GM12878 (cell line): ENCODE measurements around the gene NAALADL2. TPM values are rescaled to one million over a fixed set of nuclear protein-coding genes. Genes with fewer than 3 reads are reported as not detected.

Source experiments
- ATAC-seq: fragments of 200-7000 bp; cut with Tn5 transposase; 3 replicates; pipeline ENCODE4 v1.9.1; 2020; ENCODE audit warnings: mild to moderate bottlenecking, moderate library complexity
- BruUV-seq: library from RNA; stranded (reverse); fragments of 400-500 nt; replicated peaks from 2 replicates; lab custom pipeline; 2021; lab: Mats Ljungman, UMichigan
- CTCF ChIA-PET: fragments of 300-600 bp; sonication (Branson Sonifier 250); formaldehyde crosslinking; extraction: SDS; loops from one replicate; lab custom pipeline; 2021; ENCODE audit warnings: inconsistent platforms; lab: Yijun Ruan, JAX
- POLR2A ChIA-PET: fragments of 350-600 bp; formaldehyde crosslinking; extraction: SDS; loops from one replicate; lab custom pipeline; 2021; ENCODE audit warnings: inconsistent platforms; lab: Charles Lee
- RAD21 ChIA-PET: fragments of 300-600 bp; sonication (Branson Sonifier 250); formaldehyde crosslinking; loops from one replicate; lab custom pipeline; 2023; ENCODE audit warnings: antibody characterized with exemption; ENCODE audit not compliant: unreplicated experiment; lab: Charles Lee
- SMC1A ChIA-PET: fragments of 300-600 bp; sonication (Branson Sonifier 250); formaldehyde crosslinking; loops from one replicate; lab custom pipeline; 2023; ENCODE audit not compliant: unreplicated experiment, uncharacterized antibody; lab: Charles Lee
- DNase-seq: peaks from one replicate; pipeline ENCODE4 v3.0.0-alpha.2; 2011; ENCODE audit warnings: low read depth, low spot score
- FAIRE-seq: peaks from 3 replicates; lab custom pipeline; 2011; peaks lifted over from hg19 to GRCh38; lab: Jason Lieb, UNC
- H2AFZ ChIP-seq: 2 replicates; pipeline ENCODE4 v1.6.0; 2011; ENCODE audit warnings: low read depth, low read length, control low read depth; ENCODE audit not compliant: control insufficient read depth
- H3K27ac ChIP-seq: 2 replicates; pipeline ENCODE4 v1.5.1; 2011; ENCODE audit warnings: control low read depth; ENCODE audit not compliant: control insufficient read depth, insufficient read depth
- H3K27me3 ChIP-seq, 2 experiments: replicated peaks in 1 of 2; 2 replicates each; pipeline versions ENCODE4 v1.6.0 to v1.6.1; 2011; ENCODE audit warnings: low read length in 1 of 2; ENCODE audit not compliant: control insufficient read depth in 2 of 2, insufficient read depth in 2 of 2
- H3K36me3 ChIP-seq, 2 experiments: 2 replicates each; pipeline ENCODE4 v1.5.1; 2011; ENCODE audit warnings: low read length in 1 of 2; ENCODE audit not compliant: control insufficient read depth in 2 of 2, insufficient read depth in 2 of 2
- H3K4me1 ChIP-seq: 2 replicates; pipeline ENCODE4 v1.6.1; 2011; ENCODE audit warnings: mild to moderate bottlenecking, low read length, moderate library complexity, mixed read lengths; ENCODE audit not compliant: control insufficient read depth, insufficient read depth
- H3K4me2 ChIP-seq: 2 replicates; pipeline ENCODE4 v1.6.0; 2011; ENCODE audit warnings: control low read depth; ENCODE audit not compliant: control insufficient read depth, insufficient read depth
- H3K4me3 ChIP-seq: fragments of 200-600 bp; sonication (generic); 2 replicates; pipeline ENCODE4 v1.5.1; 2016
- H3K79me2 ChIP-seq: 2 replicates; pipeline ENCODE4 v1.6.0; 2011; ENCODE audit warnings: low read length; ENCODE audit not compliant: control insufficient read depth, insufficient read depth
- H3K9ac ChIP-seq: 2 replicates; pipeline ENCODE4 v1.8.0; 2011; ENCODE audit warnings: low read length, control low read depth, mixed read lengths; ENCODE audit not compliant: control insufficient read depth, insufficient read depth
- H3K9me3 ChIP-seq: replicated peaks from 3 replicates; pipeline ENCODE4 v1.5.1; 2011; ENCODE audit warnings: mild to moderate bottlenecking, low read length; ENCODE audit not compliant: control insufficient read depth, insufficient read depth
- H4K20me1 ChIP-seq: 2 replicates; pipeline ENCODE4 v1.6.0; 2011; ENCODE audit not compliant: control insufficient read depth, insufficient read depth
- CBX5 ChIP-seq: sonication (generic); IDR thresholded peaks from 2 replicates; pipeline ENCODE4 v1.6.1; 2016; ENCODE audit warnings: low read depth, moderate library complexity, mild to moderate bottlenecking, inconsistent platforms
- GABPA ChIP-seq: IDR thresholded peaks from 2 replicates; pipeline ENCODE4 v1.6.1; 2014; ENCODE audit warnings: antibody characterized with exemption, low read depth, mild to moderate bottlenecking, inconsistent platforms
- IRF5 ChIP-seq: fragments of 450-650 bp; IDR thresholded peaks from 2 replicates; pipeline ENCODE4 v1.6.1; 2017; ENCODE audit warnings: borderline replicate concordance
- MTA3 ChIP-seq: IDR thresholded peaks from 2 replicates; pipeline ENCODE4 v1.6.1; 2012; ENCODE audit warnings: low read length, inconsistent platforms, borderline replicate concordance
- NFYB ChIP-seq: IDR thresholded peaks from 2 replicates; pipeline ENCODE4 v1.6.1; 2011; ENCODE audit warnings: low read depth, mild to moderate bottlenecking, low read length, improper control_type of control experiment, moderate library complexity; ENCODE audit not compliant: insufficient read depth
- NRF1 ChIP-seq: conservative IDR thresholded peaks from 2 replicates; pipeline ENCODE4 v1.6.1; 2011; ENCODE audit warnings: mild to moderate bottlenecking, low read depth, low read length, improper control_type of control experiment
- TCF7 ChIP-seq: IDR thresholded peaks from 2 replicates; pipeline ENCODE4 v1.6.1; 2014; ENCODE audit warnings: antibody characterized with exemption, borderline replicate concordance
- ZBTB11 ChIP-seq: fragments of 450-650 bp; formaldehyde crosslinking; IDR thresholded peaks from 2 replicates; pipeline ENCODE4 v1.5.0; 2022; ENCODE audit warnings: mild to moderate bottlenecking, missing genetic modification characterization
- ZNF622 ChIP-seq: fragments of 450-650 bp; IDR thresholded peaks from 2 replicates; pipeline ENCODE4 v1.6.1; 2017; ENCODE audit warnings: mild to moderate bottlenecking, inconsistent platforms
- ZSCAN29 ChIP-seq: fragments of 450-650 bp; IDR thresholded peaks from 2 replicates; pipeline ENCODE4 v1.6.1; 2017; ENCODE audit warnings: mild to moderate bottlenecking, moderate library complexity
- WGBS: methylation state at CpG from one replicate; pipeline ENCODE4 v1.1.6; 2016; ENCODE audit warnings: low lambda C conversion rate; ENCODE audit not compliant: insufficient replicate concordance, insufficient coverage; ENCODE audit errors: missing lambda C conversion rate; 5-methylcytosine and 5-hydroxymethylcytosine counted together
- in situ Hi-C: fragments of 300-500 bp; cut with MboI; formaldehyde crosslinking; loops from 9 replicates; pipeline ENCODE4 v1.14.3; 2018; ENCODE audit warnings: mixed read lengths
- intact Hi-C: fragments of 100-400 bp; cut with micrococcal nuclease; formaldehyde crosslinking; loops from one replicate; pipeline ENCODE4 v1.14.2; 2022; ENCODE audit not compliant: unreplicated experiment
- polyA plus RNA-seq, 11 experiments: library from polyadenylated mRNA; depleted of rRNA in 4 of 11; unstranded in 6 of 11; stranded (reverse) in 5 of 11; fragments of >200 nt; fragmentation: Nextera tagmentation in 4 of 11; fragmentation: Illumina TruSeq in 1 of 11; extraction: Ambion mirVana in 4 of 11; extraction: Trizol in 1 of 11; gene quantifications; 1 replicate in 1 of 11; 2 replicates in 10 of 11; pipeline versions ENCODE4 v1.2.1 to v1.2.3, GENCODE V29; 2011 to 2016; ENCODE audit warnings: inconsistent platforms in 2 of 11, missing spikeins in 2 of 11, low read depth in 1 of 11
- total RNA-seq, 4 experiments: library from RNA; depleted of rRNA in 3 of 4; stranded (reverse); fragments of >200 nt in 3 of 4; fragmentation: Illumina TruSeq in 1 of 4; extraction: Trizol in 1 of 4; gene quantifications; 2 replicates each; pipeline versions ENCODE4 v1.2.1 to v1.2.3, GENCODE V29; 2013 to 2021

Gene NAALADL2
- total and polyA plus RNA-seq, 10 of the 15 experiments (the other 5 are each of a cell fraction or from before 2014, with no cell fraction given), result 0.06 to 10.8 (median 0.46) TPM

GRCh38 chr3:175502155-175502554 is 643.0 kb downstream of the NAALADL2 start:
- Histone ChIP-seq H2AFZ (no peak overlapping the region), H3K9ac (no peak overlapping the region), H3K4me3 (no peak overlapping the region), H3K4me2 (no peak overlapping the region)
- CTCF ChIA-PET, result no interaction called here
- intact Hi-C loops, result no loop called here
- WGBS, result 26% methylated on average over 3 of the region's 3 CpGs
- no peak for DNase-seq
- no peak for TF ChIP-seq ZBTB11 (CRISPR knock-in tag)
- no peak for TF ChIP-seq IRF5
- no peak for TF ChIP-seq TCF7
- TF ChIP-seq CBX5, result no peak
- no peak for TF ChIP-seq ZSCAN29
- TF ChIP-seq NRF1, result no peak
- TF ChIP-seq MTA3, result no peak
- TF ChIP-seq GABPA, result no peak
- TF ChIP-seq NFYB, result no peak
- no peak for TF ChIP-seq ZNF622
- TF ChIP-seq, all 136 proteins: peak for 0
- no peaks in the 10 kb centered on the region for H3K27me3 ChIP-seq
- no peaks in the 10 kb centered on the region for H3K4me1 ChIP-seq
- H3K79me2 ChIP-seq, result no peaks in the 10 kb centered on the region
- RAD21 ChIA-PET, result interaction anchor here (1.0 kb wide), 1 partner anchor 37 kb away, joined by 3 read pairs; no protein-coding TSS in a partner anchor
- no peaks in the 10 kb centered on the region for H3K36me3 ChIP-seq
- FAIRE-seq (no peak), ATAC-seq (no peak)
- H3K9me3 ChIP-seq, result no peaks in the 10 kb centered on the region; the same call in 2 of the 3 replicates
- SMC1A ChIA-PET, result interaction anchor here (0.7 to 1.4 kb wide), 2 partner anchors 13 to 16 kb away, joined by 3 to 5 read pairs; no protein-coding TSS in a partner anchor
- in situ Hi-C loops, result no loop called here
- no TSS peak for BruUV-seq
- no peaks in the 10 kb centered on the region for H4K20me1 ChIP-seq
- POLR2A ChIA-PET, result no interaction called here
- no peak overlapping the region for H3K27ac ChIP-seq
